ENCODE data around the gene WBP4. TPM values are rescaled to one million over a fixed set of nuclear protein-coding genes. Genes with fewer than 3 reads are reported as not detected.
A peak's percentile ranks its signal among the peaks of the same experiment; 100 is the strongest.
"Not testable (repeated sequence)": the region's sequence is repeated elsewhere in the genome, so short reads cannot be mapped to it uniquely, and the experiment has no call there.

Gene WBP4
- total and polyA plus RNA-seq, 2 of the 13 experiments (the other 11 are each of a cell fraction or from before 2014, with no cell fraction given): 6.7 to 11.7 TPM

- TF ChIP-seq, protein P1, sequence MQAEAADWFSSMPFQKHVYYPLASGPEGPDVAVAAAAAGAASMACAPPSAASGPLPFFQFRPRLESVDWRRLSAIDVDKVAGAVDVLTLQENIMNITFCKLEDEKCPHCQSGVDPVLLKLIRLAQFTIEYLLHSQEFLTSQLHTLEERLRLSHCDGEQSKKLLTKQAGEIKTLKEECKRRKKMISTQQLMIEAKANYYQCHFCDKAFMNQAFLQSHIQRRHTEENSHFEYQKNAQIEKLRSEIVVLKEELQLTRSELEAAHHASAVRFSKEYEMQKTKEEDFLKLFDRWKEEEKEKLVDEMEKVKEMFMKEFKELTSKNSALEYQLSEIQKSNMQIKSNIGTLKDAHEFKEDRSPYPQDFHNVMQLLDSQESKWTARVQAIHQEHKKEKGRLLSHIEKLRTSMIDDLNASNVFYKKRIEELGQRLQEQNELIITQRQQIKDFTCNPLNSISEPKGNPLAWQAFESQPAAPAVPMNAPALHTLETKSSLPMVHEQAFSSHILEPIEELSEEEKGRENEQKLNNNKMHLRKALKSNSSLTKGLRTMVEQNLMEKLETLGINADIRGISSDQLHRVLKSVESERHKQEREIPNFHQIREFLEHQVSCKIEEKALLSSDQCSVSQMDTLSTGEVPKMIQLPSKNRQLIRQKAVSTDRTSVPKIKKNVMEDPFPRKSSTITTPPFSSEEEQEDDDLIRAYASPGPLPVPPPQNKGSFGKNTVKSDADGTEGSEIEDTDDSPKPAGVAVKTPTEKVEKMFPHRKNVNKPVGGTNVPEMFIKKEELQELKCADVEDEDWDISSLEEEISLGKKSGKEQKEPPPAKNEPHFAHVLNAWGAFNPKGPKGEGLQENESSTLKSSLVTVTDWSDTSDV (CRISPR knock-in tag; IDR thresholded peaks at IDR 0.05): no peak
- TF ChIP-seq XRCC5 (optimal IDR thresholded peaks at IDR 0.05; ENCODE audit: low read length): no peak
Measured at GRCh38 chr13:41130356-41130755, 69.0 kb downstream of the WBP4 start (continued).

- POLR2A ChIA-PET: interaction anchor here (1.0 kb wide), 1 partner anchor 23 kb away, joined by 3 read pairs; no protein-coding TSS in a partner anchor
- 43% methylated on average over 4 of the region's 4 CpGs for WGBS (ENCODE audit: low lambda C conversion rate)
- Histone ChIP-seq H3K4me2 (ENCODE audit: low read depth, low read length) (peak overlapping the region; percentile 98), H3K4me1 (ENCODE audit: insufficient read depth, low read length) (peaks cover 55% of the 10 kb centered on the region), H3K9ac (ENCODE audit: insufficient read depth, low read depth, low read length) (0 out of 2 replicates have a peak overlapping the region, but pooled peaks have one; percentile 40), H3K4me3 (replicated peaks in 1 of 3; ENCODE audit: insufficient read depth in 1 of 3, low read depth in 2 of 3, low read length in 3 of 3) (peak overlapping the region; percentile 14 to 84 (median 49)), H3K79me2 (ENCODE audit: insufficient read depth, low read length) (peaks cover 47% of the 10 kb centered on the region)
- intact Hi-C loops (cut with micrococcal nuclease; ENCODE audit: unreplicated experiment); FAIRE-seq; CTCF ChIA-PET (ENCODE audit: low intra/inter-chr PET ratio, low total read pairs); BruUV-seq (replicated peaks); H3K27me3 ChIP-seq (ENCODE audit: control insufficient read depth in 1 of 2, insufficient read depth in 2 of 2, low read length in 2 of 2); H3K36me3 ChIP-seq (replicated peaks in 1 of 2; ENCODE audit: control insufficient read depth in 1 of 2, insufficient read depth in 2 of 2, low read length in 2 of 2); DNase-seq (ENCODE audit: low spot score); H4K20me1 ChIP-seq (ENCODE audit: insufficient read depth, low read length); H3K27ac ChIP-seq (ENCODE audit: extremely low read length, insufficient read depth, low read length); H2AFZ ChIP-seq (ENCODE audit: low read length); H3K9me3 ChIP-seq (ENCODE audit: low read length): not testable (repeated sequence)
- in situ Hi-C loops (cut with HindIII; ENCODE audit: extremely low pct_ligation_motif_present, low pct_unique_long_range_greater_than_20kb): loop anchor here (5.0 kb wide), 1 partner anchor 61 kb away; the partner anchor contains the start of gene KBTBD7
- peak; percentile 51 for ATAC-seq
- peak; percentile 62 for TF ChIP-seq NR2F6 (IDR thresholded peaks at IDR 0.05)
- TF ChIP-seq NR2F6 (CRISPR knock-in tag; IDR thresholded peaks at IDR 0.05): peak; percentile 53; the same call in 1 of the 2 replicates
Measured at GRCh38 chr13:41131189-41131588, 69.9 kb downstream of the WBP4 start.

Measured in HepG2 (cell line).